Brain microvascular endothelial cell (primary cell): ENCODE measurements around the gene SLC26A8.
A peak's percentile ranks its signal among the peaks of the same experiment; 100 is the strongest.

Source experiments
- DNase-seq: peaks from one replicate; pipeline ENCODE4 v3.0.0-alpha.2; 2020
- H3K27ac ChIP-seq: fragments of 250-450 bp; sonication (Bioruptor Pico); 2 replicates; pipeline ENCODE4 v1.5.1; 2020; ENCODE audit warnings: mild to moderate bottlenecking, moderate library complexity
- H3K27me3 ChIP-seq: fragments of 250-450 bp; sonication (Bioruptor Pico); replicated peaks from 2 replicates; pipeline ENCODE4 v1.5.1; 2020; ENCODE audit warnings: mild to moderate bottlenecking
- H3K36me3 ChIP-seq: fragments of 250-450 bp; sonication (Bioruptor Pico); replicated peaks from 2 replicates; pipeline ENCODE4 v1.5.1; 2020; ENCODE audit warnings: mild to moderate bottlenecking
- H3K4me3 ChIP-seq: 2 replicates; pipeline ENCODE4 v1.5.1; 2011; ENCODE audit warnings: low read depth, mild to moderate bottlenecking, control low read depth, low read length, moderate library complexity
- in situ Hi-C: cut with HindIII; loops from 2 replicates; pipeline ENCODE4 v1.10.0; 2017; ENCODE audit warnings: low sequenced_read_pairs, low pct_ligation_motif_present
- TF ChIP-seq, protein P1 (sequence below): IDR thresholded peaks from 2 replicates; pipeline ENCODE4 v1.5.1; 2011; ENCODE audit warnings: low read depth, mild to moderate bottlenecking, moderate library complexity, low read length, control low read depth, inconsistent platforms; ENCODE audit errors: missing control alignments

SLC26A8 gene

DNA sequence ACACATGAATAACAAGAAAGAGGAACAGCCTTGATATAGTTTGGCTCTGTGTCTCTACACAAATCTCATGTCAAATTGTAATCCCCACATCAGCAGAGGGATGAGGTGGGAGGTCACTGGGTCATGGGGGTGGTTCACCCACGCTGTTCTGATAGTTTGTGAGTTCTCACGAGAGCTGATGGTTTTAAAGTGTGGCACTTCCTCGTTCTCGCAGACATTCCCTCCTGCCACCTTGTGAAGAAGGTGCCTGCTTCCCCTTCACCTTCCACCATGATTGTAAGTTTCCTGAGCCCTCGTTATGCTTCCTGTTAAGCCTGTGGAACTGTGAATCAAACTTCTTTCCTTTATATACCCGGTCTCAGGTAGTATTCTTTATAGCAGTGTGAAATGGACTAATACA lies 116.7 kb downstream of the SLC26A8 start:
- in situ Hi-C loops, result no loop called here
- Histone ChIP-seq H3K27me3 (no peaks in the 10 kb centered on the region), H3K27ac (no peak overlapping the region), H3K4me3 (no peak overlapping the region), H3K36me3 (peaks cover 19% of the 10 kb centered on the region)
- DNase-seq, result no peak
- TF ChIP-seq, protein P1, sequence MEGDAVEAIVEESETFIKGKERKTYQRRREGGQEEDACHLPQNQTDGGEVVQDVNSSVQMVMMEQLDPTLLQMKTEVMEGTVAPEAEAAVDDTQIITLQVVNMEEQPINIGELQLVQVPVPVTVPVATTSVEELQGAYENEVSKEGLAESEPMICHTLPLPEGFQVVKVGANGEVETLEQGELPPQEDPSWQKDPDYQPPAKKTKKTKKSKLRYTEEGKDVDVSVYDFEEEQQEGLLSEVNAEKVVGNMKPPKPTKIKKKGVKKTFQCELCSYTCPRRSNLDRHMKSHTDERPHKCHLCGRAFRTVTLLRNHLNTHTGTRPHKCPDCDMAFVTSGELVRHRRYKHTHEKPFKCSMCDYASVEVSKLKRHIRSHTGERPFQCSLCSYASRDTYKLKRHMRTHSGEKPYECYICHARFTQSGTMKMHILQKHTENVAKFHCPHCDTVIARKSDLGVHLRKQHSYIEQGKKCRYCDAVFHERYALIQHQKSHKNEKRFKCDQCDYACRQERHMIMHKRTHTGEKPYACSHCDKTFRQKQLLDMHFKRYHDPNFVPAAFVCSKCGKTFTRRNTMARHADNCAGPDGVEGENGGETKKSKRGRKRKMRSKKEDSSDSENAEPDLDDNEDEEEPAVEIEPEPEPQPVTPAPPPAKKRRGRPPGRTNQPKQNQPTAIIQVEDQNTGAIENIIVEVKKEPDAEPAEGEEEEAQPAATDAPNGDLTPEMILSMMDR, result no peak

- Histone ChIP-seq H3K4me3 (no peak overlapping the region), H3K27me3 (no peaks in the 10 kb centered on the region), H3K36me3 (peaks cover 19% of the 10 kb centered on the region), H3K27ac (peak overlapping the region; percentile 13)
- in situ Hi-C loops, result no loop called here
- TF ChIP-seq, protein P1, result no peak
- DNase-seq, result peak; percentile 46
Observed at GRCh38 chr6:35906499-35906846, 118.0 kb downstream of the SLC26A8 start.

DNA sequence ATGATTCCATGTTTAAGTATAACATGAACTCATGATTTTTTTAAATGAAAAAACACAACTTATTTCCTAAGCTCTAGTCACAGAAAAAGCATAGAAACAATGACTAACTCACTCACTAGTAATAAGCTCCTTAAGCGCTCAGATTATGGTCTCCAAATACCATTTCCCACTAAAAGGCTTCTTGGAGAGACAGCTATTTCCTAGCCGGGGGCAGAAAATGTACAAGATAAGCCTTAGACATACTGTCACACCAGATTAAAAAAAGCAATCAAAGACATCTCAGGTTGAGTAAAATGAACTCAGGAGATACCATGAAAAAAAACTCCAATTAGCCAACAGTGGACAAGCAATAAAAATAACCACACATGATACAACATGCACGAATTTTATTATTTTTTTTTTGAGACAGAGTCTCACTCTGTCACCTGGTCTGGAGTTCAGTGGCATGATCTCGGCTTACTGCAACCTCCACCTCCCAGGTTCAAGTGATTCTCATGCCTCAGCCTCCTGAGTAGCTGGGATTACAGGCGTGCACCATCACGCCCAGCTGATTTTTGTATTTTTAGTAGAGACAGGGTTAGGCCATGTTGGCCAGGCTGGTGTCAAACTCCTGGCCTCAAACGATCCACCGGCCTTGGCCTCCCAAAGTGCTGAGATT lies 118.5 kb downstream of the SLC26A8 start:
- TF ChIP-seq, protein P1, result no peak
- Histone ChIP-seq H3K27me3 (no peaks in the 10 kb centered on the region), H3K36me3 (peaks cover 19% of the 10 kb centered on the region), H3K4me3 (no peak overlapping the region), H3K27ac (peak overlapping the region; percentile 13)
- in situ Hi-C loops, result no loop called here
- no peak for DNase-seq

- Histone ChIP-seq H3K27ac (peak overlapping the region; percentile 0), H3K4me3 (no peak overlapping the region), H3K27me3 (no peaks in the 10 kb centered on the region), H3K36me3 (peaks cover 16% of the 10 kb centered on the region)
- in situ Hi-C loops, result no loop called here
- TF ChIP-seq, protein P1, result no peak
- DNase-seq, result no peak
Observed at GRCh38 chr6:35905141-35905785, 119.2 kb downstream of the SLC26A8 start.

DNA sequence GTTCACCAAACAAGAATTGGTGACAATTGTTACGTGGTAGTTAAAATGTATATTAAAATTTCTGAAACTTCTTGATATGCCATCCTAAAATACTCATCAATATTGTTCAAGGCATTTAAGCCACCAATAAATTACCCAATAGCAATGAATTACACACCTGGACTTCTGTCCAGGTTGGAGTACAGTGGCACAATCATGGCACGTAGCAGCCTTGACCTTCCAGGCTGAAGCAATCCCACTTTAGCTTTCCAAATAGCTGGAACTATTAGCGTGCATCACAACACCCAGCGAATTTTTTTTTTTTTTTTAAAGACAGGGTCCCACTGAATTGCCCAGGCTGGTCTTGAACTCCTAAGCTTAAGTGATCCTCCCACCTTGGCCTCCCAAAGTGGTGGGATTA lies 120.8 kb downstream of the SLC26A8 start:
- Histone ChIP-seq H3K27me3 (no peaks in the 10 kb centered on the region), H3K27ac (no peak overlapping the region), H3K36me3 (peaks cover 9% of the 10 kb centered on the region), H3K4me3 (no peak overlapping the region)
- in situ Hi-C loops, result no loop called here
- TF ChIP-seq, protein P1, result no peak
- DNase-seq, result no peak
